DMS114 treated with DMSO at 0.1 percent for 48 hours (cell line): ENCODE results near the gene CAPN14.
"Not testable (repeated sequence)": the region's sequence is repeated elsewhere in the genome, so short reads cannot be mapped to it uniquely, and the experiment has no call there.

Source experiments
- DNase-seq: peaks from one replicate; lab custom pipeline; 2025; ENCODE audit not compliant: unreplicated experiment; lab: John Stamatoyannopoulos, UW

Gene CAPN14

GRCh38 chr2:31199206-31199605 is 18.1 kb downstream of the CAPN14 start:
- no peak for DNase-seq

- DNase-seq, result no peak
Measured at GRCh38 chr2:31197669-31198068, 19.6 kb downstream of the CAPN14 start.

- no peak for DNase-seq
Measured at GRCh38 chr2:31197166-31197565, 20.1 kb downstream of the CAPN14 start.

- DNase-seq, result no peak
Measured at GRCh38 chr2:31196622-31197021, 20.7 kb downstream of the CAPN14 start.

- DNase-seq, result no peak
Measured at GRCh38 chr2:31193806-31194205, 23.5 kb downstream of the CAPN14 start.

GRCh38 chr2:31192851-31193392 is 24.4 kb downstream of the CAPN14 start:
- DNase-seq, result no peak

GRCh38 chr2:31192396-31192795 is 24.9 kb downstream of the CAPN14 start:
- DNase-seq, result no peak

- no peak for DNase-seq
Measured at GRCh38 chr2:31191931-31192330, 25.4 kb downstream of the CAPN14 start.

GRCh38 chr2:31190188-31190587 is 27.1 kb downstream of the CAPN14 start:
- no peak for DNase-seq

- no peak for DNase-seq
Measured at GRCh38 chr2:31189141-31189540, 28.2 kb downstream of the CAPN14 start.

GRCh38 chr2:31188131-31188530 is 29.2 kb downstream of the CAPN14 start:
- no peak for DNase-seq

- no peak for DNase-seq
Measured at GRCh38 chr2:31187166-31187565, 30.1 kb downstream of the CAPN14 start.

- not testable (repeated sequence) for DNase-seq
Measured at GRCh38 chr2:31183973-31184372, 33.3 kb downstream of the CAPN14 start.

GRCh38 chr2:31176742-31177141 is 40.6 kb downstream of the CAPN14 start:
- DNase-seq, result no peak

- DNase-seq, result no peak
Measured at GRCh38 chr2:31171142-31171541, 46.2 kb downstream of the CAPN14 start.

- peak; percentile 34 for DNase-seq
Measured at GRCh38 chr2:31170071-31170698, 47.1 kb downstream of the CAPN14 start.

- DNase-seq, result no peak
Measured at GRCh38 chr2:31168291-31168690, 49.0 kb downstream of the CAPN14 start.

GRCh38 chr2:31166925-31167324 is 50.4 kb downstream of the CAPN14 start:
- no peak for DNase-seq

- no peak for DNase-seq
Measured at GRCh38 chr2:31163011-31163539, 54.2 kb downstream of the CAPN14 start.

- no peak for DNase-seq
Measured at GRCh38 chr2:31161637-31162036, 55.7 kb downstream of the CAPN14 start.

GRCh38 chr2:31151501-31151900 is 65.8 kb downstream of the CAPN14 start:
- DNase-seq, result no peak

- DNase-seq, result no peak
Measured at GRCh38 chr2:31150120-31150670, 67.1 kb downstream of the CAPN14 start.

GRCh38 chr2:31148514-31148913 is 68.8 kb downstream of the CAPN14 start:
- no peak for DNase-seq
